HG02943 (cell line): ENCODE results near the gene GAL3ST2.
"Not testable (repeated sequence)": the region's sequence is repeated elsewhere in the genome, so short reads cannot be mapped to it uniquely, and the experiment has no call there.

ENCODE experiments used
- ATAC-seq: cut with Tn5 transposase; IDR thresholded peaks from one replicate; pipeline ENCODE4 v1.9.1; 2021; ENCODE audit warnings: mild to moderate bottlenecking, low read depth, moderate library complexity; ENCODE audit not compliant: unreplicated experiment

GAL3ST2 gene

DNA sequence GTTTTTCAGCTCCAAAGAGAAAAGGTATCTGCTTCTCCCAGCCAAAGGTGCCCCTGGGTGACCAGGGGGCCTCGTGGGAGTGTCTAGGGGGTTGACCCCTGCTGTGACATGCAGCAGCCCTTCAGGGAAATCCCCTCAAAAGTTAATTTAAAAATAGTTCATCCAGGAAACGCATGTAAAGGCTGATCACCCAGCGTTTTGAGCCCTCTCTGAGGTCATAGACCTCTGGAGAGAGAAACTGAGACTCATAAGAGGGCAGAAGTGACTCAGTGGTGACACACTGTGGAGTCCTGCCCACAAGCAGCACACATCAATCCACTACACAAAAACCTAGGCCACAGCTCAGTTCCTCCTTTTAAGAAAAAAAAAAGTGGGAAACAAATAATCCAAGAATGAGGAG lies 11.9 kb downstream of the GAL3ST2 start:
- no peak for ATAC-seq

DNA sequence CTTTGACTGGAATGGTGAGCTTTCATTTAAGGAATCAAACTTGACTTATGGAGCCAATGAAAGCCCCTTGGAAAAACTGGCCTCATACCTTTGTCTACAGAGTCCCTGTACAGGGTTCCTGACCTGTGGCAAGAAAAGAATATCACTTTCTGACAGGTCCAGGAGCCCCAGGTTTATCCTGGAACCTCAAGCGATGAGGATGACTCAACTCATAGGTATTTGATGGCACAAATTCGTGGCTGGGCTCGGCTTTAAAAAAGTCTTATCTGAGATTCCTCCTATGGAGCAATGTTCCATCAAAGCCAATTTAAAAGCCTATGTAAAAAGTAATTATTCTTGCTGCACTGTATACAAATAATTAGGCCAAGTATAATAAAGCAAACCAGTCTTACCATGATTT lies 14.8 kb downstream of the GAL3ST2 start:
- not testable (repeated sequence) for ATAC-seq

DNA sequence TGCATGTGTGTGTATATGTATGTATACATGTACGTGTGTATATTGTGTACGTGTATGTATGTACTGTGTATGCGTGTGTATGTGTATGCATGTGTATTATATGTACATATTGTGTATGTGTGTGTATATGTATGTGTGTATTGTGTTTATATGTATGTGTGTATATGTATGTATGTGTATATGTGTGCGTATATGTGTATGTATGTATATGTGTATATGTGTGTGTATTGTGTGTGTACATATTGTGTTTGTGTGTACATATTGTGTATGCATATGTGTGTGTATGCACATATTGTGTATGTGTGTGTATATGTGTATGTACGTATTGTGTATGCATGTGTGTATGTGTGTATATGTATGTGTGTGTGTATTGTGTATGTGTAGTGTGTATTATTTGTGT lies 16.8 kb downstream of the GAL3ST2 start:
- ATAC-seq, result no peak

DNA sequence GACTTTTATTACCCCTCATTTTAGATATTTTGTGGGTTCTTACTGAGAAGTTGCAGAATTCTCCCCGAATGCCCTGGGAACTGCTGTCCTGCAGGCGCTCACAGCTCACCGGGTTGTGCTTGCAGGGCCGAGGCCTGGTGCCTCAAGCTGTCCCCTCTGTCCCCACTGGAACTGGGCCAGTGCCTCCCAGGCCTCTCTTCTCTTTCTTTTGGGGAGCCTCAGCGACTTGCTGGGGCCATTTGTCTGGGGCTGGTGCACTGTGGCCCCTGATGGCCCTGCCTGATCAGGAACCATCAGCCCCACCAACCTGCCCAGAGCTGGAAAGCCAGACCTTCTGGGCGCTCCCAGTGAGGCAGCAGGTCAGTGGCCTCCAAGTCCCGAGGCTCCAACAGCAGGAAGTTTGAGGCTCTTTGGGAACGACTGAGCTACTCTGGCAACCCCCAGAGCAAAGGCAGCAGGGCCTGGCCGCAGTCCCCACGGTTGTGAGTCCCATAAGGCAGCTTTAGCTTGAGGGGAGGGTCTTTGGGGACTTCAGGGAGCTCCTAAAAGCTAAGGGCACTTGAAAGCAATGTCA lies 17.7 kb downstream of the GAL3ST2 start:
- ATAC-seq, result no peak

DNA sequence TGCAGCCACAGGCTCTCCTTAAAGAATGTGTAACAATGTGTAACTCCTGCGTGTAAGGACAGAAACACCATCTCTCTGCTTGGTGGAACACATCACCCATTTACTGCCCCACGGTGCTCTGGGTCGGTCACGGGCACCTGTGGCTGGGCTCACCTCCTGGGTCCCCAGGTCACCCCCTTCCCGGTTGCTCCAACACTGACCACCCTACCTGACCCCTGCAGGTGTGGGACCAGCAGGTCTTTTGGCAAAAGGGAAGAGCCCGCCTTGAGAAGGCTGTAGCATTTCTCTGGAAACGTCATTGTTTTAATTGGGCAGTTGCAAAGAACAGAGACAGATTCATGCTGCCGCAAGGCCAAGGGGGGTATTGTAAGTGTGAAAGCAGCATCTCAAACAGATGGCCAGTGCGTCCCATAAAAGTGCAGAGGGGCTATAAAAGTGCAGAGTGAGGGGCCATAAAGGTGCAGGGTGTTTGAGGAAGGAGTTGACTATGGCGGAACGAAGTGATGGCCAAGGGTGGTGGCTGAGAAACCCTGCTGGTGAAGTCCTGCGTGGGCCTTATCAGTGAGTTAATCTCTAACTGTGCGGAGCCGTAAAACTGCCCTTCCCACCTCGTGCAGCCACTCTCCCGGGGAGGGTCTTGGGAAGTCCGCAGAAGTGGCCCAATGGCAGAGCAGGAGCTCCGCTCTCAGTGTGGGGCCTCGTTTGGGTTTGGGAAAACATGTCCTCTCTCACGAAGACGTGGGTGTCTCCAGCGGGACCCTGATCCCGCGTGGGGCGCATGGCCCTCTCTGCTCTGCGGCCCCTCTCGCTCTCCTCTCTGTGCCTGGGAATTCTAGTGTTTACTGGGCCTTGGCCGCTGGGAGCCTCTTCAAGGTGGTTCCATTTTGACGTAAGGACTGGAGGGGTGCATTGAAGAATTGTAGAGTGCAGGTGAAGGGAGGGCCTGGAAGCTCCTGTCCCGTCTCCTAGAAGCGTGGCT lies 18.7 kb downstream of the GAL3ST2 start:
- ATAC-seq, result no peak

DNA sequence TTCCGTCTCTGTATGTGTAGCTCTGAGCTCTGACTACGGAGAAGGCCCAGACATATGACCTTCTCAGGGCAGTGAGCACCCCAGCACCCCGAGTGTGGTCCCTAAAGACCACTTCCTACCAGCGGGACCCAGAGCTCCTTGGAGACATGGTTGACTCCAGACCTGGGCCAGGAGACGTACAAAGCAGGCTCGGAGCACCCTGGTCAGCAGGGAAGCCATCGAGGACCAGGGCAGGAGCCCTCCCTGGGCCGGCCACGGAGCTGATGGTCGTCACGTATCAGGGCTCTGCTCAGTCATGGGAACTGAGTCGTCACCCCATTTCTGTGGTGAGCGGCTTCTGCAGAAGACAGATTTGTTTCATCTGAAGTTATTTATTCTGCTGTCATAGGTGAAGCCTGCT lies 19.6 kb downstream of the GAL3ST2 start:
- no peak for ATAC-seq

DNA sequence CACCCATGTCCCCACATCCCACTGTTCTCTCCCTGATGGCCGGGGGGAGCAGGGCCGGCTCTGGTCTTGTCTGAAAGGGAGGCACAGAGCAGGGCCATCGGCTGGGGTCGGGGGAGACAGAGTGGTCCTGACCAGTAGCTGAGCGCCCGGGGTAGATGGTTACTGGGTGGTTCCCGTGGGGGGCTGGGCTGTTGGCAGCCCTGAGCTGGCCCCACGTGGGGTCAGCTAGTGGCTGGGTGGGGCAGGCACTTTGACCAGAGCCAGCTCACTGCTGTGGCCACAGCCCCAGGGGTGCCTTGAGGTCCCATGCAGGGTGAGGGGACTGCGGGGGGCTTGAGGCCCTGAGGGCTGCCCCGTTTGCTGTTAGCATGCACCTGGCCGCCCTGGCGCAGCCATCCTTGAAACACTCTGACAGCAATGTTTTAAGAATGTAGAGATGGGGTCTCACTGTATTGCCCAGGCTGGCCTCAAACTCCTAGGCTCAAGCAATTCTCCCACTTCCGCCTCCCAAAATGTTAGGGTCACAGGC lies 20.1 kb downstream of the GAL3ST2 start:
- no peak for ATAC-seq

DNA sequence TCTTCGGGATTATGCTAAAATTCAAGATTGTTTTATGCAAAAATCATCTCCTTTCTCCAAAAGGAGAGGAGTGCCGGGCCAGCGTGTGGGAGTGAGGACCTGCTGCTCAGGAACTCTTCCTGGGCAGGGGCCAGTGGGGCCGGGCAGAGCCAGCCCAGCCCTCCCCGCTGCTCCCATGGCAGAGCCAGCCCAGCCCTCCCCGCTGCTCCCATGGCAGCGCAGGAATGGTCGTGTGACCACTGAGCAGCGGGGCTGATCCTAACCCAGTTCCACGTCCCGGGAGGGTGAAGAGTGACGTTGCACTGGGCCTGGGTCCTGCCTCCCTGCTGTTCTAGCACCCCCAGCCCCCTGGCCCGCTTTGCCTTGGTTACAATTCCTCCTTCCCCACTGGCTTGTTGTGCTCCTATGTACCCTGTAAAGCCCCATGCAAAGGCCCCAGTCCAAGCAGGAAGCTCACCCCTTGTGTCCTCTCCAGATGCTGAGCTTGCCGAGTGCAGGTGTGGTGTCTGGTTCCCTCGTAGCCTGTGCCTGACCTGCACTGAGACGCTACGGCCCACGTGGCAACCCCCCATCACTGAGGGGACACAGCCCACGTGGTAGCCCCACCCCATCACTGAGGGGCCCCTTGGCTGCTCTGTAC lies 20.9 kb downstream of the GAL3ST2 start:
- no peak for ATAC-seq

DNA sequence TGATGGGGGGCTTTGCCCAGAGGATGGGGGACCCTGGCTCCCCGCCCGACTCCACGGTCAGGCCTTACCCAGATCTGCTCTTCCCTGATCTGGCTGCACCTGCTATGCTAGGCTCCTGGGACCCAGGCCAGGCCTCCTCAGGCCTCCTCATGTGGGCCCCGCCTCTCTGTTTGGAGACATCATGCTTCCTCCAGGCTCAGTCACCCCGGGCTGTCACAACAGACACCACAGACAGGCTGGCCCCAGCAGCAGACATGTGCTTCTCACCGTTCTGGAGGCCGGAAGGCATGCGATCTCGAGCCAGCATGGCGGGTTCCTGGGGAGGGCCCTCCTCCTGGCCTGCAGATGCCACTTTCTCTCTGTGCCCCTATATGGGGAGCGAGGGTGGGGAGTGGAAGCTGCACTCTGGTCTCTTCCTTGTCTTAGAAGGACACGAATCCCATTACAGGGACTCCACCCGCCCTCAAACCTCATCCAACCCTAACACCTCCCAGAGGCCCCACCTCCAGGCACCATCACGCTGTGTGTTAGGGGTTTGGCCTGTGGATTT lies 21.5 kb downstream of the GAL3ST2 start:
- no peak for ATAC-seq

DNA sequence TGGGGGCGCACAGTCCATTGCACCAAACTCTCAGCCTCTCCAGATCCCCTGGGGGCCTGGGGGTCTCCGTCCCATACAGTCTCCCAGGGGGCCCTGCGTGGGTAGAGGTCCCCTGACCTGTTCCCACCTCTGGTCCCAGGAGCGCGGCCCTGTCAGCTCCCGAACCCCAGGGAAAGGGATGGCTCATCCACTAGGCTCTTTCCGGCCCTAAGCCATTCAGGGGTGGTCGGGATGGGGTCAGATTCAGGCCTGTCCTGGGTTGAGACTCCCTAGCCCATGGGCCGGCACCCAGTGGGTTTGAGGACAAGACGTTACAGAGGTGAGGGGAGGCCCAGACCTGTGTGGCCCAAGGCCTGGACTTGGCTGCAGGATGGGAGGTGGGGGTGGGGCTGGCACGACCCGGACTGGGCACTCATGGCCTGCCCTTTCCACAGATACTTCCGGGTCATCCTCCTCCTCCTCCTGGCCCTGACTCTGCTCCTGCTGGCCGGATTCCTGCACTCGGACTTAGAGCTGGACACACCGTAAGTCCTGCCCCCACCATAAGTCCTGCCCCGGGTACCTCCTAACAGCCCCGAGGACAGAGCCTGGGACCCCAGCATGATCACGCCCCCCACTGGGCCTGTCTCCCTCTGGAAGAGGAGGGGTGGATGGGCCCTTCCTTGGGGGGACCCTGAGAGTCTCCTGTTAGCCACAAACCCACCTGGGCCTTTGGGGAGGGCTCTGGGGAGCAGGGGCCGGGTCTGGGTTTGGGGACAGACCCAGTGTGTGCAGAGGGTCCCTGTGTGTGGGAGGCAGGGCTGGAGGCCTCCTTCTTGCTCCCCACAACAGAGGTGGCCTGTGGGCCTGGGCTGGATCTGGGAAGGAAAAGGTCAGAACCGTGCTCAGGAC lies 22.3 kb downstream of the GAL3ST2 start:
- no peak for ATAC-seq

DNA sequence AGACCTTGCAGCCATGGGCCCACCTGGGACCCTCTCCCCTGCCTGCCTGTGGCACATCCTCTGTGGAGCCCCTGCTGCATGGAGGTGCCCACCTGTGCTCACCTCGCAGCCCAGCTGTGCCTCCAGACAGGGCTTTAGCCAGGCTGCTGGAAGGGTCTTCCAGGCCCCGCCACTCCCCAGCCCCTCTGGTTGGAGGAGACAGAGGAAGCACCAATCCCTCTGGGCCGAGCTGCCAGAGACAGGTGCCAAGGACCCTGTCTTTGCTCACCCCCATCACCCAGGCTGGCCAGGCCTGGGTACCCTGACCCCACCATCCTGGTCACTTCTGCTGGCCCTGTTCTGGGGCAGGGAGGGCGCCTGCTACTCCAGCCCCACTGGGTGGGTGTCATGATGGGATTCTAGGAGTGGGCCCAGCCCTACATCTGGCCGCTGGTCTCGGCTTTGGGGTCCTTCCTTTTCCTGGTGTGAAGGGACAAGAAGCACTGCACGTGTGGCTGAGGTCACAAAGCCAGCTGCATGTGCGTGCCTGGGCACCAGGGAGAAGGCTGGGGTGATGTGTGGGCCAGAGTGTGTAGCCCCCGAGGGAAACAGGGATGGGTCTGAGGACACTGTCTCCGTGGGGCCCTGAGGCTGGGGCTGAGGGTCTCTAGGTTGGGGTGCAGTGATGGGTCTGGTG lies 23.0 kb downstream of the GAL3ST2 start:
- ATAC-seq, result no peak

DNA sequence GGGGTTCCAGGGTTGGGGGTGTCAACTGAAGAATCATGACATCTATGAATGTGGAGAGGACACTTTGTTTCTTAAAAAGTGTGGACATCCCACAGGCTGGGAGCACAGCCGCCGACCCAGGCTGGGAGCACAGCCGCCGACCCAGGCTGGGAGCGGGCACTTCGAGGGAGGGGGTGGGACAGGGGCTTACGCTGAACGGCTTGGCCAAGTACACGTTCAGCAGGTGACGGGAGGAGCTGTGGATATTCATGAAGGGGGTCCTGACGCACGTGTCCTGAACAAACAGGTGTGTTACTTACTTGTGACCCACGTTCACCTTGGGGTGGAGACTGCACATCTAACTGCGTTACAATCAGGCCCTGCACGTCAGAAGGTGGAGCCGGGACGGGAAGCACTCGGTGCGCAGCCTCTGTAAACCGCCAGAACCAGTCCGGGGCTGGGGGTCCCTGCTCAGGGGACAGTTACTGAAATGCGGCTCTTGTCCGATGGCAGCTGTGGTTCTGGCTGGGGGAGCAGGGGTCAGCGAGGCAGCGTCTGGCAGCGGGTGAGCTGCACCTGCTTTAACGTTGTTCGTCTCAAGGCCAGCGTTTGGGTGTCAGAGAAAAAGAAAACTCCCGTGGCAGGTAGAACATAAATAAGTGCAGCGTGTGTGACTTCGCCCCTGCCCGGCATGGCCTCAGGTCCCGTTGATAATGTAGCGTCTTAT lies 23.7 kb downstream of the GAL3ST2 start:
- ATAC-seq, result not testable (repeated sequence)

DNA sequence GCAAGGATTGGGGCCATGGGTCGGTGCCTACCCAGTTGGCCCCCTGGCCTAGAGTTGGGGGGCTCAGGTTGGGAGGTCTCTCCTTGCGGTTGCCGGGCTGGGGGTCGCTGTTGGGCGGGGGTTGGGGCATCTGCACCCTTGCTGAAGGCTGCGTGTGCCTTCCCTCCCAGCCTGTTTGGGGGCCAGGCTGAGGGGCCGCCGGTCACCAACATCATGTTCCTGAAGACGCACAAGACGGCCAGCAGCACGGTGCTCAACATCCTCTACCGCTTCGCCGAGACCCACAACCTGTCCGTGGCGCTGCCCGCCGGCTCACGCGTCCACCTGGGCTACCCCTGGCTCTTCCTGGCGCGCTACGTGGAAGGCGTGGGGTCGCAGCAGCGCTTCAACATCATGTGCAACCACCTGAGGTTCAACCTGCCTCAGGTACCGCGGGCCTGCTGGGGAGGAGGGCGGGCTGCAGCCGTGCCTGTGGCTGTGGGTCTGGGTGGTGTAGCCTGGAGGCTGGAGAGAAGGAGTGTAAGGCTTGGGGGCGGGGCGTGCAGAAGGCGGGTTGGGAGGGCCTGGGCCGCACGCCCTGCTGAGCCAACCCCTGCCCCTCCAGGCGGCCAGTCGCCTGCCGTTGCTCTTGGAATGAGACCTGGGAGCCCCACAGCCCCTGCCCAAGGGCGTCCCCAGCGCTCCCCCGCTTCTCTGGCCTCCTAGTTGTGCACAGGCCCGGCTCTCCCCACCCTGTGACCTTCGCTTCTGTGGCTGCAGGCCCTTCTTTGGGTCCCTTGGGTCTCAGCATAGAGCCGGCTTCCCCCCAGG lies 25.2 kb downstream of the GAL3ST2 start:
- ATAC-seq, result no peak

DNA sequence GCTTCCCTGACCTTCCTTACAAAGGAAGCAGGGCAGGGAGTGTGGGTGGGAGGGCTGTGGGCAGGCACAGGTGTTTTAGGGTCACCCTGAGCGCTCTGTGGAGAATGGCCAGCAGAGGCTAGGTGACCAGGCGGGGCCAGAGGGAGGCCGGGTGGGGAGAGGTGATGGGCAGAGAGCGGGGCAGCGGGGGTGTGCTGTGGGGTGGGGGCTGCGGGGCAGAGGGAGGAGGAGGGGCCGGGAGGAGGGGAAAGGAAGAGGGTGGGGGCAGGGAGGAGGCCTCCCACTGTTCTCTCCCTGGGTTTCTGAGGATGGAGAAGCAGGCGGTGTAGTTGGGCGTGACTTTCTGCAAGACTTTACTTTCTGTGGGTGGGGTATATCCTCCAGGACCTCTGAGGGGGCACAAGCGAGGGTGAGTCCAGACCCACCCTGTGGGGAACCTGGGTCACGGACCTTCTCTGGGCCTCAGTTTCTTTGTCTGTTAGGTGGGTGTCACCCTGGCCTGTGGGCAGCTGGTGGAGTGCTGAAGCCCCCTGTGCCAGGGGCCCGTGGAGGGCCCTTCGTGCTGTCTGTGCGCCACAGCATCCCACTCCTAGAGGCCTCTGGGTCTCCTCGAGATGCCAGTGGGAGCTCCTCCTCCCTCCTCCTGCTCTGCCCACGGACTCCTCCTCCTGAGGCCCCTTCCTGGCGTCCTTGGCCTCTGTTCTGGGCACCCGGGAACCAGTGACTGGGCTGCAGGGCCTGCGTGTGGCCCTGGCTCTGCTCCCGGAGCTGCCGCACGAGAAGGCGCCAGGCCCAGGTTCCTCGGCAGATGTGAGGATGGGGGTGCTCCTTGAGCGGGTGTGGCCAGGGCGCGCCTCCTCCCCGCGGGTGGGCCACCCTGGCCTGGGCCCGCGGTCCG lies 26.0 kb downstream of the GAL3ST2 start:
- no peak for ATAC-seq

DNA sequence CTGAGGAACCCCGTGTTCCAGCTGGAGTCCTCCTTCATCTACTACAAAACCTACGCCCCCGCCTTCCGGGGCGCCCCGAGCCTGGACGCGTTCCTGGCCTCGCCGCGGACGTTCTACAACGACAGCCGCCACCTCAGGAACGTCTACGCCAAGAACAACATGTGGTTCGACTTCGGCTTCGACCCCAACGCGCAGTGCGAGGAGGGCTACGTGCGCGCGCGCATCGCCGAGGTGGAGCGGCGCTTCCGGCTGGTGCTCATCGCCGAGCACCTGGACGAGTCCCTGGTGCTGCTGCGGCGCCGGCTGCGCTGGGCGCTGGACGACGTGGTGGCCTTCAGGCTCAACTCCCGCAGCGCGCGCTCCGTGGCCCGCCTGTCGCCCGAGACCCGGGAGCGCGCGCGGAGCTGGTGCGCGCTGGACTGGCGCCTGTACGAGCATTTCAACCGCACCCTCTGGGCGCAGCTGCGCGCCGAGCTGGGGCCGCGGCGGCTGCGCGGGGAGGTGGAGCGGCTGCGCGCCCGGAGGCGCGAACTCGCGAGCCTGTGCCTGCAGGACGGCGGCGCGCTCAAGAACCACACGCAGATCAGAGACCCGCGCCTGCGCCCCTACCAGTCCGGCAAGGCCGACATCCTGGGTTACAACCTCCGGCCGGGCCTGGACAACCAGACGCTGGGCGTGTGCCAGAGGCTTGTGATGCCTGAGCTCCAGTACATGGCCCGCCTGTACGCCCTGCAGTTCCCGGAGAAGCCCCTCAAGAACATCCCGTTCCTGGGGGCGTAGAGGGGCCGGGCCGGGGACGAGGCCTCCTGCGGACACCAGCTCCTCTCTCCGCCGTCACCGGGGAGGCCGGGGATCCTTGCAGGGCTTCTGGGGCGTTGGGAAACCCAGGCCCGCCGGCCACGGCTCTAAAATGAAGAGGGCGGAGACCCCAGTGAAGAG lies 27.0 kb downstream of the GAL3ST2 start:
- no peak for ATAC-seq
